ENCODE results near the gene TMEM106A. TPM values are rescaled to one million over a fixed set of nuclear protein-coding genes. Genes with fewer than 3 reads are reported as not detected.

The TMEM106A gene
- total and polyA plus RNA-seq, 2 of the 13 experiments (the other 11 are each of a cell fraction or from before 2014, with no cell fraction given), result 16.9 to 35.9 TPM

- TF ChIP-seq ZNF512B (CRISPR knock-in tag; IDR thresholded peaks at IDR 0.05; ENCODE audit: borderline replicate concordance), result peak; percentile 68; the same call in 1 of the 2 replicates
- TF ChIP-seq RFX5 (IDR thresholded peaks at IDR 0.05; ENCODE audit: low read depth, low read length), result peak; percentile 44; the same call in 1 of the 2 replicates
- no peak for TF ChIP-seq HCFC1 (IDR thresholded peaks at IDR 0.05; ENCODE audit: low read depth, low read length)
- TF ChIP-seq ZBTB26 (CRISPR knock-in tag; IDR thresholded peaks at IDR 0.05; ENCODE audit: borderline replicate concordance), result 0 out of 2 replicates have a peak, but pooled peaks have one; percentile 55
- TF ChIP-seq UBTF (CRISPR knock-in tag; IDR thresholded peaks at IDR 0.05), result no peak
- TF ChIP-seq KIAA2018 (CRISPR knock-in tag; IDR thresholded peaks at IDR 0.05; ENCODE audit: borderline replicate concordance), result no peak
- TF ChIP-seq RBFOX2 (IDR thresholded peaks at IDR 0.05; ENCODE audit: low read depth, low read length), result peak; percentile 81
- TF ChIP-seq MYPOP (CRISPR knock-in tag; IDR thresholded peaks at IDR 0.05), result 0 out of 2 replicates have a peak, but pooled peaks have one; percentile 46
- peak; percentile 82; the same call in 1 of the 2 replicates for TF ChIP-seq ZNF616 (CRISPR knock-in tag; IDR thresholded peaks at IDR 0.05; ENCODE audit: low read depth)
- TF ChIP-seq ZNF619 (CRISPR knock-in tag; IDR thresholded peaks at IDR 0.05), result peak; percentile 26; the same call in 1 of the 2 replicates
- TF ChIP-seq ZNF501 (CRISPR knock-in tag; IDR thresholded peaks at IDR 0.05), result peak; percentile 55; the same call in 1 of the 2 replicates
Measured at GRCh38 chr17:43170766-43171585, 40.7 kb upstream of the TMEM106A start, which contains the start of gene NBR1 (continued).

Measured in HepG2 (cell line).